HEK293 (cell line): ENCODE measurements around the gene SPA17.

ENCODE experiments used
- CTCF ChIA-PET: fragments of 350-600 bp; formaldehyde crosslinking; extraction: SDS; loops from one replicate; lab custom pipeline; 2021; ENCODE audit warnings: antibody characterized with exemption; lab: Yijun Ruan, JAX
- POLR2A ChIA-PET: fragments of 300-600 bp; formaldehyde crosslinking; extraction: SDS; loops from one replicate; lab custom pipeline; 2020; ENCODE audit warnings: antibody characterized with exemption, inconsistent platforms; lab: Yijun Ruan, JAX
- H3K27ac ChIP-seq: fragments of 200-500 bp; sonication (Bioruptor generic); 2 replicates; pipeline ENCODE4 v1.5.1; 2014; ENCODE audit warnings: low read depth, low read length, control low read depth, inconsistent platforms; ENCODE audit errors: extremely low read depth
- H3K36me3 ChIP-seq, 2 experiments: fragments of 200-500 bp in 1 of 2; sonication (Bioruptor generic) in 1 of 2; 1 replicate in 1 of 2; 2 replicates in 1 of 2; pipeline ENCODE4 v1.5.1; 2014 to 2017; ENCODE audit warnings: inconsistent platforms in 2 of 2, low read length in 2 of 2; ENCODE audit not compliant: control insufficient read depth in 2 of 2, insufficient read depth in 1 of 2
- H3K4me1 ChIP-seq: fragments of 200-500 bp; sonication (Bioruptor generic); 2 replicates; pipeline ENCODE4 v1.5.1; 2014; ENCODE audit warnings: mild to moderate bottlenecking, low read length, inconsistent platforms; ENCODE audit not compliant: control insufficient read depth, insufficient read depth
- H3K4me3 ChIP-seq: 2 replicates; pipeline ENCODE4 v1.5.1; 2011; ENCODE audit warnings: low read depth, mild to moderate bottlenecking, control low read depth, low read length, moderate library complexity
- H3K9me3 ChIP-seq: fragments of 200-500 bp; sonication (Bioruptor generic); 2 replicates; pipeline ENCODE4 v1.5.1; 2014; ENCODE audit warnings: low read depth, low read length, inconsistent platforms; ENCODE audit not compliant: control insufficient read depth, insufficient read depth
- CTCF ChIP-seq: fragments of 450-650 bp; formaldehyde crosslinking; IDR thresholded peaks from 2 replicates; pipeline ENCODE4 v1.5.1; 2016; ENCODE audit warnings: missing biosample characterization, missing genetic modification characterization
- GFI1B ChIP-seq: fragments of 450-650 bp; formaldehyde crosslinking; IDR thresholded peaks from 2 replicates; pipeline ENCODE4 v1.5.1; 2016; ENCODE audit warnings: missing biosample characterization, missing genetic modification characterization
- GLIS1 ChIP-seq: fragments of 450-650 bp; formaldehyde crosslinking; IDR thresholded peaks from 2 replicates; pipeline ENCODE4 v1.5.1; 2016; ENCODE audit warnings: missing biosample characterization, missing genetic modification characterization
- SP3 ChIP-seq: fragments of 450-650 bp; formaldehyde crosslinking; IDR thresholded peaks from 2 replicates; pipeline ENCODE4 v1.5.1; 2016; ENCODE audit warnings: missing biosample characterization, missing genetic modification characterization
- YY1 ChIP-seq: fragments of 450-650 bp; formaldehyde crosslinking; IDR thresholded peaks from 2 replicates; pipeline ENCODE4 v1.5.1; 2018; ENCODE audit warnings: missing biosample characterization, missing genetic modification characterization
- ZBTB49 ChIP-seq: fragments of 450-650 bp; formaldehyde crosslinking; IDR thresholded peaks from 2 replicates; pipeline ENCODE4 v1.5.1; 2016; ENCODE audit warnings: missing biosample characterization, missing genetic modification characterization, low read depth
- ZNF214 ChIP-seq: fragments of 450-650 bp; formaldehyde crosslinking; IDR thresholded peaks from 2 replicates; pipeline ENCODE4 v1.5.1; 2017; ENCODE audit warnings: missing biosample characterization, mild to moderate bottlenecking, missing genetic modification characterization, borderline replicate concordance
- ZNF302 ChIP-seq: fragments of 450-650 bp; formaldehyde crosslinking; IDR thresholded peaks from 2 replicates; pipeline ENCODE4 v1.5.1; 2016; ENCODE audit warnings: missing biosample characterization, missing genetic modification characterization, low read depth
- ZNF404 ChIP-seq: fragments of 450-650 bp; formaldehyde crosslinking; IDR thresholded peaks from 2 replicates; pipeline ENCODE4 v1.5.1; 2017; ENCODE audit warnings: missing biosample characterization, missing genetic modification characterization
- ZNF473 ChIP-seq: fragments of 450-650 bp; formaldehyde crosslinking; IDR thresholded peaks from 2 replicates; pipeline ENCODE4 v1.5.1; 2017; ENCODE audit warnings: missing biosample characterization, missing genetic modification characterization
- ZNF555 ChIP-seq: fragments of 450-650 bp; formaldehyde crosslinking; conservative IDR thresholded peaks from 2 replicates; pipeline ENCODE4 v1.5.1; 2017; ENCODE audit warnings: missing biosample characterization, mild to moderate bottlenecking, missing genetic modification characterization, inconsistent platforms
- ZNF560 ChIP-seq: fragments of 450-650 bp; formaldehyde crosslinking; IDR thresholded peaks from 2 replicates; pipeline ENCODE4 v1.5.1; 2017; ENCODE audit warnings: missing biosample characterization, missing genetic modification characterization, borderline replicate concordance
- ZNF654 ChIP-seq: fragments of 450-650 bp; formaldehyde crosslinking; IDR thresholded peaks from 2 replicates; pipeline ENCODE4 v1.5.1; 2016; ENCODE audit warnings: low read depth, missing biosample characterization, missing genetic modification characterization
- ZNF660 ChIP-seq: fragments of 450-650 bp; IDR thresholded peaks from 2 replicates; pipeline ENCODE4 v1.5.1; 2018; ENCODE audit warnings: missing biosample characterization, mild to moderate bottlenecking, missing genetic modification characterization
- ZNF664 ChIP-seq: fragments of 450-650 bp; formaldehyde crosslinking; IDR thresholded peaks from 2 replicates; pipeline ENCODE4 v1.5.1; 2016; ENCODE audit warnings: missing biosample characterization, missing genetic modification characterization
- ZNF677 ChIP-seq: fragments of 450-650 bp; IDR thresholded peaks from 2 replicates; pipeline ENCODE4 v1.5.0; 2018; ENCODE audit warnings: missing biosample characterization, mild to moderate bottlenecking, missing genetic modification characterization, moderate library complexity
- ZNF76 ChIP-seq: fragments of 450-650 bp; formaldehyde crosslinking; IDR thresholded peaks from 2 replicates; pipeline ENCODE4; 2016; ENCODE audit warnings: low read depth, missing biosample characterization, missing genetic modification characterization, borderline replicate concordance
- ZNF768 ChIP-seq: fragments of 450-650 bp; formaldehyde crosslinking; IDR thresholded peaks from 2 replicates; pipeline ENCODE4 v1.5.1; 2018; ENCODE audit warnings: missing biosample characterization, mild to moderate bottlenecking, missing genetic modification characterization
- ZNF792 ChIP-seq: fragments of 450-650 bp; formaldehyde crosslinking; IDR thresholded peaks from 2 replicates; pipeline ENCODE4 v1.5.1; 2016; ENCODE audit warnings: missing biosample characterization, missing genetic modification characterization
- TF ChIP-seq, protein P1 (sequence below): fragments of 450-650 bp; IDR thresholded peaks from 2 replicates; pipeline ENCODE4 v1.5.1; 2018; ENCODE audit warnings: missing biosample characterization, mild to moderate bottlenecking, missing genetic modification characterization
- TF ChIP-seq, protein P2 (sequence below): IDR thresholded peaks from 2 replicates; pipeline ENCODE4 v1.6.1; 2011; ENCODE audit warnings: mild to moderate bottlenecking, low read depth, low read length, borderline replicate concordance
- TF ChIP-seq, protein P3 (sequence below): sonication (generic); formaldehyde crosslinking; IDR thresholded peaks from 2 replicates; pipeline ENCODE4 v1.8.1; 2022; ENCODE audit warnings: mild to moderate bottlenecking, moderate library complexity, missing genetic modification reagents

SPA17 gene

GRCh38 chr11:124663861-124664260 is 9.8 kb upstream of the SPA17 start:
- H3K27ac ChIP-seq: no peak overlapping the region
- peaks cover 0 to 5% of the 10 kb centered on the region in 2 experiments; a peak in 1 of 3 replicates for H3K36me3 ChIP-seq
- ChIA-PET CTCF (interaction anchor here (1.0 to 1.1 kb wide), 3 partner anchors 20 to 129 kb away, joined by 3 to 4 read pairs (median 4); no protein-coding TSS in a partner anchor), POLR2A (no interaction called here)
- no peaks in the 10 kb centered on the region for H3K9me3 ChIP-seq
- no peaks in the 10 kb centered on the region for H3K4me1 ChIP-seq
- H3K4me3 ChIP-seq: no peak overlapping the region
- TF ChIP-seq, protein P1, sequence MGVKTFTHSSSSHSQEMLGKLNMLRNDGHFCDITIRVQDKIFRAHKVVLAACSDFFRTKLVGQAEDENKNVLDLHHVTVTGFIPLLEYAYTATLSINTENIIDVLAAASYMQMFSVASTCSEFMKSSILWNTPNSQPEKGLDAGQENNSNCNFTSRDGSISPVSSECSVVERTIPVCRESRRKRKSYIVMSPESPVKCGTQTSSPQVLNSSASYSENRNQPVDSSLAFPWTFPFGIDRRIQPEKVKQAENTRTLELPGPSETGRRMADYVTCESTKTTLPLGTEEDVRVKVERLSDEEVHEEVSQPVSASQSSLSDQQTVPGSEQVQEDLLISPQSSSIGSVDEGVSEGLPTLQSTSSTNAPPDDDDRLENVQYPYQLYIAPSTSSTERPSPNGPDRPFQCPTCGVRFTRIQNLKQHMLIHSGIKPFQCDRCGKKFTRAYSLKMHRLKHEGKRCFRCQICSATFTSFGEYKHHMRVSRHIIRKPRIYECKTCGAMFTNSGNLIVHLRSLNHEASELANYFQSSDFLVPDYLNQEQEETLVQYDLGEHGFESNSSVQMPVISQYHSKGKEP: no peak
- TF ChIP-seq GLIS1 (tag by site-specific recombination) (no peak), GFI1B (tag by site-specific recombination) (no peak), YY1 (tag by site-specific recombination) (no peak)
- TF ChIP-seq, protein P2, sequence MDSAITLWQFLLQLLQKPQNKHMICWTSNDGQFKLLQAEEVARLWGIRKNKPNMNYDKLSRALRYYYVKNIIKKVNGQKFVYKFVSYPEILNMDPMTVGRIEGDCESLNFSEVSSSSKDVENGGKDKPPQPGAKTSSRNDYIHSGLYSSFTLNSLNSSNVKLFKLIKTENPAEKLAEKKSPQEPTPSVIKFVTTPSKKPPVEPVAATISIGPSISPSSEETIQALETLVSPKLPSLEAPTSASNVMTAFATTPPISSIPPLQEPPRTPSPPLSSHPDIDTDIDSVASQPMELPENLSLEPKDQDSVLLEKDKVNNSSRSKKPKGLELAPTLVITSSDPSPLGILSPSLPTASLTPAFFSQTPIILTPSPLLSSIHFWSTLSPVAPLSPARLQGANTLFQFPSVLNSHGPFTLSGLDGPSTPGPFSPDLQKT: no peak

GRCh38 chr11:124667601-124668000 is 6.1 kb upstream of the SPA17 start:
- Histone ChIP-seq H3K4me1 (no peaks in the 10 kb centered on the region; the same call in 1 of the 2 replicates), H3K4me3 (no peak overlapping the region), H3K27ac (no peak overlapping the region), H3K36me3 (peaks cover 0 to 5% of the 10 kb centered on the region in 2 experiments; a peak in 1 of 3 replicates), H3K9me3 (no peaks in the 10 kb centered on the region)
- CTCF ChIA-PET: interaction anchor here (0.9 to 1.4 kb wide), 2 partner anchors 126 to 169 kb away, joined by 3 read pairs; no protein-coding TSS in a partner anchor
- POLR2A ChIA-PET: no interaction called here
- no peak for TF ChIP-seq ZNF792 (tag by site-specific recombination)
- TF ChIP-seq SP3 (tag by site-specific recombination): no peak
- TF ChIP-seq ZNF302: no peak
- TF ChIP-seq, protein P3, sequence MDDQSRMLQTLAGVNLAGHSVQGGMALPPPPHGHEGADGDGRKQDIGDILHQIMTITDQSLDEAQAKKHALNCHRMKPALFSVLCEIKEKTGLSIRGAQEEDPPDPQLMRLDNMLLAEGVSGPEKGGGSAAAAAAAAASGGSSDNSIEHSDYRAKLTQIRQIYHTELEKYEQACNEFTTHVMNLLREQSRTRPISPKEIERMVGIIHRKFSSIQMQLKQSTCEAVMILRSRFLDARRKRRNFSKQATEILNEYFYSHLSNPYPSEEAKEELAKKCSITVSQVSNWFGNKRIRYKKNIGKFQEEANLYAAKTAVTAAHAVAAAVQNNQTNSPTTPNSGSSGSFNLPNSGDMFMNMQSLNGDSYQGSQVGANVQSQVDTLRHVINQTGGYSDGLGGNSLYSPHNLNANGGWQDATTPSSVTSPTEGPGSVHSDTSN (CRISPR knock-in tag): no peak
- no peak for TF ChIP-seq ZNF660 (tag by site-specific recombination)
- no peak for TF ChIP-seq ZNF214 (tag by site-specific recombination)
- TF ChIP-seq ZNF404: no peak
- TF ChIP-seq, protein P2: no peak
- TF ChIP-seq ZNF473 (tag by site-specific recombination): no peak

GRCh38 chr11:124669193-124669592 is 4.5 kb upstream of the SPA17 start:
- H3K27ac ChIP-seq: no peak overlapping the region
- no peaks in the 10 kb centered on the region for H3K9me3 ChIP-seq
- no peaks in the 10 kb centered on the region; the same call in 1 of the 2 replicates for H3K4me1 ChIP-seq
- ChIA-PET CTCF (interaction anchor here (0.6 to 5.9 kb wide), 35 partner anchors 8 to 760 kb away, joined by 3 to 53 read pairs (median 4); partner anchors contain the start of gene ESAM), POLR2A (interaction anchor here (0.6 to 1.0 kb wide), 2 partner anchors 71 to 78 kb away, joined by 3 read pairs; no protein-coding TSS in a partner anchor)
- H3K4me3 ChIP-seq: no peak overlapping the region
- H3K36me3 ChIP-seq: peaks cover 0 to 5% of the 10 kb centered on the region in 2 experiments; a peak in 1 of 3 replicates
- TF ChIP-seq CTCF (tag by site-specific recombination) (0 out of 2 replicates have a peak, but pooled peaks have one; percentile 26), ZNF654 (tag by site-specific recombination) (peak; percentile 88), ZBTB49 (tag by site-specific recombination) (no peak), ZNF677 (no peak), ZNF560 (tag by site-specific recombination) (no peak), ZNF76 (no peak), ZNF768 (tag by site-specific recombination) (no peak), ZNF664 (tag by site-specific recombination) (no peak), ZNF555 (tag by site-specific recombination) (no peak)
